Stimulated activated CD8-positive, alpha-beta memory T cell treated with anti-CD3 and anti-CD28 coated beads, Interleukin-12 subunit alpha, Interleukin-12 subunit beta, amount 100 ng/mL, for 1 hour (primary cell): ENCODE data around the gene ATP6V1F.
"Not testable (repeated sequence)": the region's sequence is repeated elsewhere in the genome, so short reads cannot be mapped to it uniquely, and the experiment has no call there.

ENCODE experiments used
- DNase-seq: peaks from one replicate; pipeline ENCODE4 v3.0.0-alpha.2; 2020; ENCODE audit warnings: low read depth

ATP6V1F gene

DNA sequence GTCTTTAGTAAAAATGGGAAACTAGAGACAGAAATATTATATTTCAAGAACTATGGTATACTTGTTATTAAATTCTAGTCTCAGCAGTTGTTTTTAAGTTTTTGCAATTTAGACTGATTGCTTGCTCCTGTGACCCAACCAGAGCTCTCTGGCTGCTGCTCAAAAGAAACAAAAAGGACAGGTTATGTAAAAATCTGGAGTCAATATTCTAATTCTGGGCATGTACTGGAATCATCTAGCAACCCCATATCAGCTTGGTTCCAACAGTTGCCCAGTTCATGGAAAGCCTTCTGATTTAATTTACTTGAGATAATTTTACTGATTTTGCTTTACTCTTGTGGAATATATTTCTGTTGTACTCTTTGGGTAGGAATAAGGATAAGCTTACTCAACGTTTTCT lies 37.6 kb downstream of the ATP6V1F start:
- DNase-seq, result no peak

- no peak for DNase-seq
Observed at GRCh38 chr7:128902761-128903585, 40.3 kb downstream of the ATP6V1F start.

- DNase-seq, result no peak
Observed at GRCh38 chr7:128903621-128904361, 41.1 kb downstream of the ATP6V1F start.

DNA sequence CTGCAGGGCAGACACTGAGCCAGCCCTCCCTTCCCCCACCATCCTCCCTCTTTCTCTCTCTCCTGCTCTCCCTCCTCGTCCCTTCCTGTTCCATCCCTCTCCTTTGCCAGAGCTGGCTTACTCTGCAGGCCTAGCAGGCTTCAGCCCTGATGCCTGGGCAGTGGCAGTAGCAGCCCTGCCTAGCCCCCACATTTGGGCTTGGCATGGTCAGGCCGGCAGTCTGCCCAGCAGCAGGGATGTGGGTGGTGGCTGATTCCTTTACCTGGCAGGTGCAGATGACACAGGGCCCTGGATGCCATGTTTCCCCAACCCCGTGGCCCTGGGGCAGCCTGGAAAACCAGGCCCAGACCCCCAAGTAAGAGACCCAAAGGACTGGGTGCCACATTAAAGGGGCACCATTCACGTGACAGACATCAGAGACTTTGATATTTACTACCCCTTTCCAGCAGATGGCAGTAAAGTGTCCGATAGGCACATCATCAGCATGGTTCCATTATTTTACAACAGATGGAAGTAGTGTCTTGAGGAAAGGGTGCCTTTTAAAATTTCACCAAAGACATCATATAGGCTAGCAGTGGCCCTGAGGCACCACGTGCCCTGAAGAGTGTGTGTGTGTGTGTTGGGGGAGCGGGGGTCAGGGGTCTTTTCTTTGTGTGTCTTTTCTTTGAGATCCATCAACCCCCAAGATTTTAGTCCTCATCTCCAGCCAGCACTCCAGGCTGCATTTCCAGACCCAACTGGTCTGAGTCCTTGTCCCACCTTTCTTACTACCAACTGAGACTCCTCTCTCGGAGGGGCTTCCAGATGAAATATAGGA lies 41.9 kb downstream of the ATP6V1F start:
- no peak for DNase-seq

DNA sequence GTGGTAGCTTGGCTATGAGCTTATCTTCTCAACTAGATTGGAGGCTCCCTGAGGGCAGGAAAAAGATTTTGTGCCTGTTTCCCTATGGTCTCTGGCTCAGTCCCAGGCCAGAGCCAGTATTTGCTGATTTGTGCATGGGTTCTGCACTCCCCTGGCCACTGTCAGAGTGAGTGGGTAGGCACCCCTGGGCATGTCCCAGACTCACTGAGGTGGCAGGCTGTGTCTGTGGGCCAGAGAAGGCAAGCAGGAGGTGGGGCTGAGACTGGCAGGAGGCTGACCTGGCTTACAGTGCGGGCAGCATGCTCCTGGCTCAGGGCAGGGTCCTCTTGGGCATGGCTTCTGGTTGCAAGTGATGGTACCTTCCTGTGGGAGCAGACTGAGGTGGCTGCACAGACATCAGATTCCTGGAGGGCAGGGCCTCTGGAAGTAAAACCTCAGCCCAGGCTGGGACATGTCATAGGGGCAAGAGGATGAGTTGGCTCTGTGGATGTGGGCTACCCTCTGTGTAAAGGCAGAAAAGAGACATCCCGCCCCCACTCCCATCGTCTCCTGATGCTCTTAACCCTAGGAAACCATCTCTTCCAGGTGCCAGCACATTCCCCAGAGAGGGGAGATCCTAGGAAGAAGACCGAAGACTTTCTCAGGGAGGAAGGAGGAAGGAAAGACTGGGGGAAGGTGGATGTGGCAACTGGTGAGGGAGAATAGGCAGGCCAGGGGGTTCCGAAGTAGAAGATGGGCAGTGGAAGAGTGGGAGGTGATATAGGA lies 43.5 kb downstream of the ATP6V1F start:
- DNase-seq, result no peak

- no peak for DNase-seq
Observed at GRCh38 chr7:128906766-128907559, 44.3 kb downstream of the ATP6V1F start.

DNA sequence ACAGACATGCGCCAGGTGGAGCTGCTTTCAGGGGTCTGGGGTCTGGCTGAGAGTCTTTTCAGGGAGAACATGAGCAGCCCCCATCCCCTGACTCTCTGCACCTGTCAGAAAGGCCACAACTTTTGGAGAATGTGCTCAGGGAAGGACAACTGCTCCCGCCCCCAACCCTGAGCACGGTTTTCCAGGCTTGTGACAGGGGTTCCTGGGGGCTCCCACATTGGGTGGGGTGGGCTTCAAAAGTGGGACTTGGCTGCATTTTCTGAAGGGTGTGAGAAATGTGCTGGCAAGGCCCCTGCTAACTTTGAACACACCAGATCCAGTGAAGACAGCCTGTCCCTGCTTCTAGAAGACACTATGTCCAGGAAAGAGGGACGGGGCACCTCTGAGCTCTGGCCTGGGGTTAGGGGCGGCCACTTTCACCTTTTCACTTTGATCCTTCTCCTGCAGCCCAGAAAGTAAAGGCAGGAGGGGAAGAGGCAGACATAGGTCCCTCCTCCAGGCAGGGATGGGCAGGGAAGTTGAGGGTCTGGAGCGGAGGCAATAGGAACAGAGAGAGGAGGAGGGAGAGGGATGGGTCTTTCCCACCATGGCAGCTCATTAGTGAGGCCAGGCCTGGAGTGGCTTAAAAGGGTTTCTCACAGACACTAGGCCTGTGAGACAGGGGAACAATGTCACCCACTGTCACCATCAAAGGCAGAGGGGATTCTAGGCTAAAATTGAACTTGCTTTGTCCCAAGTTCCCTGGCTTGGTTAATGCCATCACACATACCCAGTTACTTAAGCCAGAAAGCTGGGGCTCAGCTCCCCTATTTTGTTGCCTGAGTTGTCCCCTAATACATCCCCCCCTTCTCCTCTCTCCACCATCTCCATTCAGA lies 46.3 kb downstream of the ATP6V1F start:
- DNase-seq, result no peak

DNA sequence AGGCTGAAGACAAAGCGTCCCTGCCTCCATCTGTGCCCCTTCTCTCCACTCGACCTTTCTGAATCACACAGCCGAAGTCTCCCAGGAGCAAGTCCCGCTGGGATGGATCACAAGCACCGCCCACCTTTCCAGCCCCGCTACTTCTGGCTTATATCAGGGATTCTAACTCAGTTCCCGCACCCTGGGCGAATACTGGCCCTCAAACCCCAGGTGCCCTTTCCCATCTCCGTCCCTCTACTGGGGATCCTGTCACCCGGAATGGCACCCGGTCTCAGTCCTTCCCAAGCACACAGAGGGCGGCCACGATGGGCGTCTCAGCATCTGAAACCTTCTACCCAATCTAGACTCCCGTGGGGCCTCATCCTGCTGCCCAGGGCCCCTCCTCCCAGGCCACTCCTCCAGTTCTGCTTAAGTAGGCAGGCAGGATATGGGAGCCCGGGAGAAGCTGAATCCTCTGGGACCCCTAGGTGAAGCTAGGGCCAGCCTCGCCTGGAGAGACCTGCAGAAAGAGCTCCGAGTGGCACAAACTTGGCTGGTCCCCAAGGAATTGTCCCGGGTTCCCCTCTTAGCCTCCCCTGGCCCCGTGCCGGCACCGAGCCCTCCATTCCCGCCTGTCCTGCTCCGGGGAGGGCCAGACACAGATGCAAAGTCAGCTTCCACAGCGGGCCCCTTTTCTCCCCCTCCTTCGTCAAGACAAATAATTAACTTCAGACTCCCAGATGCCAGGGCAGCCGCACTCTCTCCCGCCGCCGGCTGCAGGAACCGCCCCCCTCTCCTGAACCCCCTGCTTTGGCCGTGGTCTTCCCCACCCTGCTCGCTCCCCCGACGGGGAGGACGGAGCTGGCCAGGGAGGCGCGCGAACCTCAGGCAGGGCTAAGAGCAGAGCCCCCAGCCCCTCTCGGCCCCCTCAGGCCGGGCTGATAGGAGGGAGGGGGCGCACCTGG lies 47.2 kb downstream of the ATP6V1F start:
- no peak for DNase-seq

DNA sequence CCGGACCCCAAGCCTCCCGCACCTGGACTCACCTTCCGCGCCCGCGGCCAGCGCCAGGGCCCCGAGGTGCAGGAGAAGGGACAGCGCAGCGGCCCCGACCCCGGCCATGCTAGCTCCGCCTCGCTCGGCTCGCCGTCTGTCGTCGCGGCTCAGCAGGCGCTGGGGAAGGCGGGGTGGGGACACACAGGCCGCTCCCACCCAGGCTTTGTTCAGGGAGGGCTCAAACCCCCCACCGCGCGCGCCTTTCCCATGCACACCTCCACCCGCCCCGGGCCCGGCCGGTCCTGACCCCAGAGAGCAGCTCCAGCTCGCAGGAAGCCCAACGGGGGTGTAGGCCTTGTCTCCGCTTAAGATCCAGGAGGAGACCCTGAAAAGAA lies 47.9 kb downstream of the ATP6V1F start, which contains the start of gene KCP:
TSS of gene KCP (minus strand) at position 141 of the 377 bp plus-strand sequence. CDS start at position 108, 33 bp downstream.
- no peak for DNase-seq

- DNase-seq, result no peak
Observed at GRCh38 chr7:128911423-128912031, 48.9 kb downstream of the ATP6V1F start.

DNA sequence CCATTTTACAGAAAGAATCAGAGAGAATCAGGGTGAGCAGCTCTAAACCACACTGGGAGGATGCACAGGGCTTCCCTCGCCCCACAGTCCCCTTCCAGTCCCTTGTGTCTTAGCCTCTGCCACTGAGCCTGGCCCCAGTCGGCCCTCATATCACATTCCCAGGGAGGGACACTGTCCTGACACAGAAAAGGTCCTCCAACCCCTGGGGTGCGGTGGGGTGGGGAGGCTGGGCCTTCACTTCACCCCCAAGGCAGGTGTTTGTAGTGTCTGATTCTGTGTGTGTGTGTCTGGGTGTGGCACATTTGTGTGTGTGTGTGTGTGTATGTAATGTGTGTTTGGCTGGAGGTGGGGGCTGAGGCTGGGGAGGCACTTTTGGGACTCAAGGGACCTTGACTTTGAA lies 49.6 kb downstream of the ATP6V1F start:
- DNase-seq, result no peak

DNA sequence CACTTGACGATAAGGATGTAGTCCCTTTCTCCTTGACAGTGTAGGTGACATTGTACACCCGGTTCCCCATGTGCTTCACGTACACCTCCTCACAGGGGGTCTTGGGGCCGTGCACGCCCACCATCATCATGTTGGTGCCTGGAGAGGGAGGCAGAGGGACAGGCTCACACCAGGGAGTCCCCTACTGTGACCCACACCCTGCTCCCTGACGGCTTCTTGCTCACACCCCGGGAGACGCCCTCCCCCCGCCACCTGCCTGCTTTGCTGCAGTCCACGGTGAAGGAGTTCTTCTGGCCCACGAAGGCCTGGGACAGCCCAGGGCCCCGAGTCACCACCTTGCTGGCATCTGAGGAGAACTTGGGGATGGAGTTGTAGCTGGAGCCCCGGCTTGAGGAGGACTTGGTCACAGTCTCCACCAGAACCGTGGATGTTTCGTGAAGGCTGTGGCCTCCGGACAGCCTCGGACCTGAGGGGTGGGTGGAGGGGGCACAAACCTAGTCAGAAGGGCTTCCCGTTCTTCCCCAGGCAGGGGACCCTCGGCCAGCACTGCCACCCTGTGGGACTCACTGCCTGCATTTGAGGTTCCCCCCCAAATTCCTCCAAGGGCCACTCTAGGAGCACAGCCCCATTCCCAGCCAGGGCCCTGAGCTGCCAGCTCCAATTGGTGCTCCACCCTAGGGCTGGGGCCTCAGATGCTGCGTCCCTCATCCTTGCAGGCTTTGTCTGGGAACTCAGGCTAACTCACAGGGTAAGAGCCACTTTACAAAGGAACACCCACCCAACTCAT lies 50.2 kb downstream of the ATP6V1F start:
- not testable (repeated sequence) for DNase-seq

- no peak for DNase-seq
Observed at GRCh38 chr7:128913870-128914565, 51.4 kb downstream of the ATP6V1F start.

DNA sequence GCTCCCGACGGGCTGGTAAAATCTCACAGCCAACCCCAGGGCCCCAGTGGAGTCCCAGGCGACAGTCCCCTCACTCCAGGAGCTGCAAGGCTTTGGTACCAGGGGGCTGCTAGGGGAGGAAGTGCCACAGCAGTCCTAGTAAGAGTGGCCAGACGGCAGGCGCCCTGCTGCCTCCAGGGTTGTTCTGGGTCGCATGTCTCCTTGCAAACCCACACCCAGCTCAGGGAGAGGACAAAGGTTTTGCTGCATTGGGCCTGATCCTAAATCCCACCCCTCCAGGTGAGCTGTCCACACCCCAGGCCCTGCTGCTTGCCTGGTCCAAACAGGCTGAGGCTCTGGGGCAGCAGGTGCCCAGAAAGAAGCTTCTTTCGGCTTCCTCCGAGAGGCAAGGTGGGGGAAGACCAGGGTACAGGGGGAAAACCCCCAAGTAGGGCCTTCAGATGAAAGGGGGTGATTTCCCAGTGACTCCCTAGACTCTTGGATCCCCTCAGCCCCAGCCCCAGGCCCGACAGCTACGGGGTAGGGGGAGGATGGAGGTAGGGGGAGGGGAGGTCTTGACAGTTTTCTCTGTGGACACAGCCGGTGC lies 52.0 kb downstream of the ATP6V1F start:
- DNase-seq, result no peak

DNA sequence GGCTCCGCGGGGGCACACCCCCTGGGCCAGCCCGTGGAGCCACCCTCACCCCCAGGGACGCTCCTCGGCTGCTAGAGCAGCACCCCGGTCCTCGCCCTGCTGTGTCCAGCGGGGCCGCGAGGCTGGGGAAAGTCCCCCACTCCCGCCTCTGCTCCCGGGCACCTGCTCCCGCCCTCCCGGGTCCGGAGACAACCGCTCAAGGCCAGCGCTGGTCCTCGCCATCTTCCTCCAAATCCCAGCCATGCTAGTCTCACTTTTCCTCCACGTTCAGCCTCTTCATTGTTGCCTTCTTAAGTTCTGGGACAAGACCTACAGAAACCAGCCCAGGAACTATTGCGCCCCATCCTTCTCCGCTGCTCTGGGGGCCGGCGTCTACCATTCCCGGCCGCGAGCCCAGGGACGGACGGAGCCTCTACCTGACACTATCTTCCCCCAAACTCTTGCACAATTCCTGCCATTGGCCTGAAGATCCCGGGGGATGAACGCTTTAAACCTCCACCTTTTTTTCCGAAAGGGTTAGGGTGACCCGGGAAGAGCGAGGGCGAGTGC lies 52.7 kb downstream of the ATP6V1F start:
- no peak for DNase-seq
